GM19025 (cell line): ENCODE measurements around the gene ABL2.

Experiments used
- ATAC-seq: cut with Tn5 transposase; IDR thresholded peaks from one replicate; pipeline ENCODE4 v1.9.1; 2021; ENCODE audit warnings: mild to moderate bottlenecking, low read depth, moderate library complexity; ENCODE audit not compliant: unreplicated experiment

Gene ABL2

GRCh38 chr1:179103999-179104398 lies 125.5 kb downstream of the ABL2 start:
- ATAC-seq: no peak

DNA sequence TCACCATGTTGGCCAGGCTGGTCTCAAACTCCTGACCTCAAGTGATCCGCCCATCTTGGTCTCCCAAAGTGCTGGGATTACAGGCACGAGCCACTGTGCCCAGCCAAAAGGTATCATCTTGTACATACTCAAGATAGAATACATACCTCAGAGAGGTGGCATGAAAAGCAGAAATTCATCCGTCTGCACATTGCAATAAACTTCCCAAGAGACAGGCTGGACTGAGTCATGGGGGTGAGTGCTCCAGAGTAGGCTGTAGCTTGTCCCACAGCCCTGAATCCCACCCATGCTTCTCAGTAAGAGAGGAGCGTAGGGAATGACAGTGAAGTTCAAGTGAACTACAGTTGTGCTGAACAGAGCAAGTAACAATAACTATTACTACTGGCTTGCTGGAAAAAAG lies 127.9 kb downstream of the ABL2 start:
- ATAC-seq: no peak

- ATAC-seq: no peak
These were observed 129.6 kb downstream of the ABL2 start for GRCh38 chr1:179099891-179100290.

DNA sequence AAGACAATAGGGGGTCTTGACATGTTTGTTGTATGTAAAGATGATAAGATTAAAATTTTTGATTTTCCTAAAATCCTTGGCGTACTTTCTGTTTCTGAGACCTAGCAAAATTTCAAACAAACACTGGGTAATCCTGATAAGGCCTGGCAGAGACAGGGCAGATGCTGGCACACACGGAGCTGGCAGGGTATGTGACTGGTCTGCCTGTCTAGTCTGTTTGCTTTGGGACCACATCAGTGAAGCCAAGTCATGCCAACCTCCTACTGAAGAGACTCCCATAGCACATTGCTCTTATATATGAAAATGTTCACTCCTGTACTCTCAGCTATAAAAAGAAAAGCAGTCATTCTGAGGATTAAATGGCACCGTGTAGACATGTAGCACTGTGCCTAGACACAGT lies 133.6 kb downstream of the ABL2 start:
- ATAC-seq: no peak

- ATAC-seq: no peak
These were observed 134.1 kb downstream of the ABL2 start for GRCh38 chr1:179095377-179095776.

- ATAC-seq: no peak
These were observed 134.7 kb downstream of the ABL2 start for GRCh38 chr1:179094818-179095217.

GRCh38 chr1:179092896-179093461 lies 136.5 kb downstream of the ABL2 start:
- ATAC-seq: no peak

DNA sequence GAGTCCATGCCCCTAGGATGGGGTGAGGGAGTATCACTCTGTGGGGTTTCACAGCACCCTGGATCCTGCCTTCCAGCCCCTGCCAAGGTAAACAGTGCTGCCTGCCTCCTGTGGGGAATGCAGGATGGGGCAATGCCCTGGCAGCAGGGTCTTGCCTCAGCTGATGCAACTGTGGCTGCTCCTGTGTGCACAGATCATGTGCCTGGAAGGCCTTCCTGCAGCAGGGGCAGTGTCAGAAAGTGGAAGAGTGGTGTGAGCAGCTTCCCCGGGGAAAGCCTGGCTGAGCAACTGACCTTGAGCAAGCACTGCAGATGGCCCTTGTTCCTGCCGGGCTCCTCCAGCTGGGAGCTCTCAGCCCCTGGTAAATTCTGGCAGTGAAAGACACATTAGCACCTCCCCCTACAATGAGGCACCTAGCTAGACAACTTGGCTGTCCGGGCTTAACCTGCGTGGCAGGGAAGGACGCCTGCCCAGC lies 137.7 kb downstream of the ABL2 start:
- ATAC-seq: no peak

GRCh38 chr1:179090923-179091322 lies 138.6 kb downstream of the ABL2 start:
- no peak for ATAC-seq

DNA sequence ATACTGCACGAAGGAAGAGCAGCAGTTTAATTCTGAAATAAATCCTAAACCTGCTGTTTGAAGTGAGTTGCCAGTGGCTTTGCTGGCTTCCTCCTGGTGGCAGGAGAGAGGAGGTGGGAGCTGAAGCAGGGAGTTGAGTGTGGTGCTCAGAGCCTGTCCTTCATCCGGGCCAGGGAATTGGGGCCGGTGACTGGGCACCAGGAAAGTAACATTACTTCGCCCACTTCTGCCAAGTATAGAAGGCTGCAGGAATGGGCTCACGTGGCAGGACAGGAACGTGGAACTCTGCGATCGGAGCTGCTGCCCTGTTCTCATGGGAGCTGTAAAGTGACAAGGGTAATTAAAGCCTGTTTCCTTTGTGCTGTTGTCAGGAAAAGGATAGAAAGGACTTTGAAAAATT lies 139.0 kb downstream of the ABL2 start:
- ATAC-seq: no peak

GRCh38 chr1:179089827-179090482 lies 139.5 kb downstream of the ABL2 start:
- no peak for ATAC-seq

DNA sequence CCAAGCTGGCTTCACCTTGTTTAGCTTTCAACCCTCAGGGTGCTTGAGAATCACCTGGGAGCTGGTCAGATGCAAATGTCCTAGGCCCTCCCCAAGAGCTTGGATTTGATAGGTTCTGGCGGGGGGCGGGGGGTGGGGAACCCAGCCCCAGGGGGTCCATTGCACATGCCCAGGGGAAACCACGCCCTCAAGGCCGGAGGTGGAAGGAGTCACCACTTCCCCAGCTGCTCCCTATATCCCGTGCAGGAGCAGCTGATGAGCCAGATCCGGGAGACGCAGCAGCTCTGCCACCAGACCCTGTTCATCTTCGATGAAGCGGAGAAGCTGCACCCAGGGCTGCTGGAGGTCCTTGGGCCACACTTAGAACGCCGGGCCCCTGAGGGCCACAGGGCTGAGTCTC lies 141.8 kb downstream of the ABL2 start:
- no peak for ATAC-seq

DNA sequence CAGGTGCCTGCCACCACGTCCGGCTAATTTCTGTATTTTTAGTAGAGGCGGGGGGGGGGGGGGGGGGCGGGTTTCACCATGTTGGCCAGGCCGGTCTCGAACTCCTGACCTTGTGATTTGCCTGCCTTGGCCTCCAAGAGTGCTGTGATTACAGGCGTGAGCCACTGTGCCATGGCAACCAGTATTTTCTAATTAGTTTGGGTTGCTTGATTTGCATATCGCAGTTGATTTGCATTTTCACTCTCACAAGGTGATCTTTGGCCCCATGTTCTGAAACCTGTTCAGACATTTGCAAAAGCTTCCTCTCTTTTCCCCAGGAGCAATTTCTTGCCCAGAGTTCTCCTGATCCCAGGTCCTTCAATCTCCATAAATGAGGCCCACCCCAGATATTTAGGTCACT lies 145.9 kb downstream of the ABL2 start:
- no peak for ATAC-seq

- no peak for ATAC-seq
These were observed 146.5 kb downstream of the ABL2 start for GRCh38 chr1:179082999-179083335.

GRCh38 chr1:179082333-179082998 lies 147.0 kb downstream of the ABL2 start:
- peak; percentile 6 for ATAC-seq

GRCh38 chr1:179081687-179082332 lies 147.7 kb downstream of the ABL2 start, which contains the start of gene TOR3A:
TOR3A (plus strand) TSS chr1:179082070; CDS start chr1:179082129, 59 bp downstream.
- ATAC-seq: peak; percentile 85

DNA sequence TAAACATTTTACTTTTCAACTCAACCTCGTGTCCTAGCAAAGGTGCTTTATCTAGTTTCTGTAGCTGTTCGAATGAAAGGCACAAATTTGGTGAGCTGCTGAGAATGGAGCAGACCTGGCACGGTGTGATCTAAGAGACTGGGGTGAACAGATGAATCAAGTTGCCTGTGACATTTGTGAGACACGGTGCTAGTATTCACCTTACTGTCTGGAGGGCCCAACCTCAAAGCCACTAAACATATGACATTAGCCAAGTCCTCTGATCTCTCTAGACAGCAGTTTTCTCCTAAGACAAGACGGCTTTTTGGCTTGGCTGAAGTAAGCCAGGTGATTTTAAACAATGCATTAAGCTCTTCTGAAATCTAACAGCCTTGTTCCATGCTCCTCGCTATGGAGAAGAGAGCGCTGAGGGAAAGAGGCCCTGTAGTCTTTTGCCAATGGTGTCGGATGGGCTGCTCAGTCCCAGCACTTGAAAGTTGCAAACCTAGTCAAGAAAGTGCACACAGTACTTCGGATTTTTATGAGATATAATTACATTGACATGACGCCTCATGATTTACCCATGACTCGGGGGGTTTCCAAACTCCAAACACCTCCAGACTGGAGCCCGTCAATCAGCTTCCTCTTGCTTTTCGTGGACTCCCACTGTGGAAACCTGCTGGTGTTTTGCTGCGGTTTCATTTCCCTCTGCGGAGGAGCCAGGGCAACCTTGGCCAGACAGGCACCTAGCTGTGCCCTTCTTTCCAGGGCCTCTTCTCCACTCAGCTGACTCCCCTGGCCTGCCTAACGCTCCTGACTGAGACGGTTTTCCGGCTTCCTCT lies 148.4 kb downstream of the ABL2 start:
- no peak for ATAC-seq

DNA sequence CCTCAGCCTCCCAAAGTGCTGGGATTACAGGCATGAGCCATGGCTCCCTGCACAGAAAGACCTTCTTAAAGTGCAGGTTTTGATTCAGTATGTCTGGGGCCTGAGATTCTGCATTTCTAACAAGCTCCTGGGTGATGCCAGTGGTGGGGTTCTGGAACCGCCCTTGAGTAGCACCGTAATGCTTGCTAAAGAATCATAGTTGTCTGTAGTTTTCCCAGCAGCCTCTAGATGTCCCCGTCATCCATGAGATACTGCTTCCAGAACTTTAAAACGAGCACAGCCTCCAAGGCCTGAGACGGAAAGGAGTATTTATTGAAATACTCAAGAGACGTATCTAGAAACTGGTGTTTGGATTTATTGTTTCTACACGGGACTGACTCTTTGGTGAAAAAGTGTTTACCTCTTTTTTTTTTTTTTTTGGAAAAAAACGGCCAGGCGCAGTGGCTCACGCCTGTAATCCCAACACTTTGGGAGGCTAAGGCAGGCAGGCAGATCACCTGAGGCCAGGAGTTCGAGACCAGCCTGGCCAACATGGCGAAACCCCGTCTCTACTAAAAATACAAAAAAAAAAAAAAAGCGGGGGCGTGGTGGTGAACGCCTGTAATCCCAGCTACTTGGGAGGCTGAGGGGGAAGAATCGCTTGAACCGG lies 150.2 kb downstream of the ABL2 start:
- ATAC-seq: no peak

GRCh38 chr1:179077396-179077795 lies 152.1 kb downstream of the ABL2 start:
- no peak for ATAC-seq

DNA sequence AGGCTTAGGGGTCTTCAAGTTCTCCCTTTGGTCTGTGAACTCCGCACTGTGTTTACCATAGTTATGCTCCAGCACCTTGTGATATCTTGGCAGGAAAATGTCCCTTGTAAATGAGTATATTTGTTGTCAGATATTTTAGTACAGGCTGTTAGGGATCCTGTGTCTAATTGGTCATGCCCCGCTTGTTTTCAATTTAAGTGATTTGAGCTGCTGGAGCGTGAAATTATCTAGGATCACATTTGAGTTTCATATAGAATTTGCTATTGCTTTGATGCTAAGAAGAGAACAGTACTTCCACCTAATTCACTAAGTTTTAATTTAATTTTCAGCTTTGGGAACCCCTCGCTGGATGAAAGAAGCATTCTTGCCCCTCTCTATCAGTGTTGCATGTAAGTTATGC lies 163.0 kb downstream of the ABL2 start:
- no peak for ATAC-seq
